WTC11 (cell line): Measurements from ENCODE around the gene GIMAP8.

ENCODE experiments used
- CREM ChIP-seq: sonication (generic); formaldehyde crosslinking; IDR thresholded peaks from 2 replicates; pipeline ENCODE4 v1.8.1; 2022; ENCODE audit warnings: mild to moderate bottlenecking, missing genetic modification reagents, moderate library complexity
- SP1 ChIP-seq: sonication (generic); formaldehyde crosslinking; conservative IDR thresholded peaks from 2 replicates; pipeline ENCODE4 v1.8.1; 2022; ENCODE audit warnings: missing genetic modification reagents
- TF ChIP-seq, protein P1 (sequence below): sonication (generic); formaldehyde crosslinking; IDR thresholded peaks from 2 replicates; pipeline ENCODE4 v1.8.0; 2022; ENCODE audit warnings: mild to moderate bottlenecking, missing genetic modification reagents
- TF ChIP-seq, protein P2 (sequence below): fragments of 200-600 bp; IDR thresholded peaks from 2 replicates; pipeline ENCODE4 v1.8.0; 2022; ENCODE audit warnings: antibody characterized with exemption

DNA sequence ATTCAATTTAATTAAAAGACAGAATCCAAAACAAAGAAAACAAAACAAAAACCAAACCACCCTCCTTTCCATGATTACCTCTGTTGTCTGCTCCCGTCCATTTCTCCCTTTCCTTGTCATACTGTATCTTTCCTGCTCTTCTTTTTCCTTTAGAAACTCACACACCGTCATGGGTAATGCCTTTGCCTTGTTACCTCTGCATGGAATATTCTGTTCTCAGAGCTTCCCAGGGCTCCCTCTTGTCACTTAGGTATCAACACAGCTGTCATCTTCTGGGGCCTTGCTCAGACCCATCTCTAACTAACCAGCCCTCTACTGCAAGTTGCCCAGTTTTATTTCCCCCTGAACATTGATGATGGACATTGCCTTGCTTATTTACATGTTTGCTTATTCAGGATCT, 30.2 kb upstream of the GIMAP8 start:
- TF ChIP-seq CREM (CRISPR knock-in tag) (no peak), SP1 (no peak)
- TF ChIP-seq, protein P1, sequence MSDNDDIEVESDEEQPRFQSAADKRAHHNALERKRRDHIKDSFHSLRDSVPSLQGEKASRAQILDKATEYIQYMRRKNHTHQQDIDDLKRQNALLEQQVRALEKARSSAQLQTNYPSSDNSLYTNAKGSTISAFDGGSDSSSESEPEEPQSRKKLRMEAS (CRISPR knock-in tag): no peak
- TF ChIP-seq, protein P2, sequence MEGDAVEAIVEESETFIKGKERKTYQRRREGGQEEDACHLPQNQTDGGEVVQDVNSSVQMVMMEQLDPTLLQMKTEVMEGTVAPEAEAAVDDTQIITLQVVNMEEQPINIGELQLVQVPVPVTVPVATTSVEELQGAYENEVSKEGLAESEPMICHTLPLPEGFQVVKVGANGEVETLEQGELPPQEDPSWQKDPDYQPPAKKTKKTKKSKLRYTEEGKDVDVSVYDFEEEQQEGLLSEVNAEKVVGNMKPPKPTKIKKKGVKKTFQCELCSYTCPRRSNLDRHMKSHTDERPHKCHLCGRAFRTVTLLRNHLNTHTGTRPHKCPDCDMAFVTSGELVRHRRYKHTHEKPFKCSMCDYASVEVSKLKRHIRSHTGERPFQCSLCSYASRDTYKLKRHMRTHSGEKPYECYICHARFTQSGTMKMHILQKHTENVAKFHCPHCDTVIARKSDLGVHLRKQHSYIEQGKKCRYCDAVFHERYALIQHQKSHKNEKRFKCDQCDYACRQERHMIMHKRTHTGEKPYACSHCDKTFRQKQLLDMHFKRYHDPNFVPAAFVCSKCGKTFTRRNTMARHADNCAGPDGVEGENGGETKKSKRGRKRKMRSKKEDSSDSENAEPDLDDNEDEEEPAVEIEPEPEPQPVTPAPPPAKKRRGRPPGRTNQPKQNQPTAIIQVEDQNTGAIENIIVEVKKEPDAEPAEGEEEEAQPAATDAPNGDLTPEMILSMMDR: no peak
